ELF-1 (cell line): ENCODE measurements around the gene HNRNPH1.

Experiments
- DNase-seq: peaks from one replicate; pipeline ENCODE4 v3.0.0-alpha.2; 2016; ENCODE audit warnings: low read depth, low spot score

The HNRNPH1 gene

DNA sequence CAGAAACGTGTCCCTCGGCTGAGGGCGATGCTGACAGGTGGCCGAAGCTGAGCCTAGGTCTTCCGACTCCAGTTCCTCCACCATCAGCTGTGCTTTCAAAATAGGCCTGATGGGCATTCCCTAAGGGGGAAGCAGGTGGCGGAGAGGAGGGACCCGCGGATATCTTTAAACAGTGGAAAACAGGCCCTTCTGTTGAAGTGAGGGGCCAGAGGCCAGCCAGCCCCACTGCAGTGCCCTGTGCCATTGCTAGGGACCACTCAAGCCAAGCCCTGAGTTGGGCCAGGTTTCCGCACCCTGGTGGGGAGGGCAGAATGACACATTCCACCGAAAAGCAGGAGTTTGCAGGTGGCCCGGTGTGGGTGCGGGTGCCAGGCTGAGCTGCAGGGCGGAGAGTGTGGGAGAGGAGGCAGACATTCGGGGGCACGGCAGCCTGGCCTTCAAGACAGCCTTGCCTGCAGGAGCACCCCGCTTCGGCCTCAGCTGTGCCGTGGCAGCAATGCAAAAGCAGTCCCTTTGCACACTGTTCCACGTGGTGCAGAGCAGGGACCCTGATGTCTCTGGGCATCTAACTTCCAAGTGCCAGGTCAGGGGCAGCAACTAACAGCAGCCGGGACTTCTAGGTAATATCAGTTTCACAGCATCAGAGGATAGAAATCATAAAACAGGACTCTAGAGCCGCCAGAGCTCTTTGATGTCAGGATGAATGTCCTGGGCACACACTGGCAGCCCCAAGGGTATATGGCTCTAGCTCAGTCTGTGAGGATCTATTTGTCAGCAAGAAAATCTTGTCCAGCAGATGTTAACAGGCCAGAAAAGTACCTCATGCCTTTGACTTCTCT is 17.2 kb downstream of the HNRNPH1 start:
- DNase-seq = no peak

DNA sequence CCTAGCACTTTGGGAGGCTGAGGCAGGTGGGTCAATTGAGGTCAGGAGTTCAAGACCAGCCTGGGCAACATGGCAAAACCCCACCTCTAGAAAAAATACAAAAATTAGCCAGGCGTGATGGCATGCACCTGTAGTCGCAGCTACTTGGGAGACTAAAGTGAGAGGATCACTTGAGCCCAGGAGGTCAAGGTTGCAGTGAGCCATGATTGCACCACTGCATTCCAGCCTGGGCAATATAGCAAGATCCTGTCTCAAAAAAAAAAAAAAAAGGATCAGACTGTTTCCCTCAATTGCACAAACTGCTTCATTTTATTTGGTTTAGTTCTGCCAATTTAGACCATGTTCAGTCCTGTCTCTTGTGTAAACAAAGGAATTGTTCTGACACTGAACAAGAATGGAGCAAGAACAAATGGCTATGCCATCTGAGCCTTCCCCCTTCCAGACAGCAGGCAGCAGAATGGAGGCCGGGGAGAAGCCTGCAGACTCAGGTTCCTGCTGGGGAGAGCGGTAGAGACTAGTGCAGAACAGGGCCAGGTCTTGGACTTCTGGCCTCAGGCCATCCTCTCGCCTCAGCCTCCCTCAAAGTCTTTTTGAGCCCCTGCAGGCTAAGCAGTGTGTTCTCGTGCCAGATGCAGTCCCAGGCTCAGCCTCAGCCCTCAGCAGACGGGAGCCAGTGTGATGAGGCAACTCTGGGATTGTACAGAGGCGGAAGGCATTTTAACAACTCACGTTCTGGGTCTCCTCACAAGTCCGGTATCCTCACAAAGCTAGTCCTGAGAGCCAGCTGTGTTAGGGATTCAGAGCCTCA is 18.2 kb downstream of the HNRNPH1 start:
- DNase-seq = peak; percentile 56

DNA sequence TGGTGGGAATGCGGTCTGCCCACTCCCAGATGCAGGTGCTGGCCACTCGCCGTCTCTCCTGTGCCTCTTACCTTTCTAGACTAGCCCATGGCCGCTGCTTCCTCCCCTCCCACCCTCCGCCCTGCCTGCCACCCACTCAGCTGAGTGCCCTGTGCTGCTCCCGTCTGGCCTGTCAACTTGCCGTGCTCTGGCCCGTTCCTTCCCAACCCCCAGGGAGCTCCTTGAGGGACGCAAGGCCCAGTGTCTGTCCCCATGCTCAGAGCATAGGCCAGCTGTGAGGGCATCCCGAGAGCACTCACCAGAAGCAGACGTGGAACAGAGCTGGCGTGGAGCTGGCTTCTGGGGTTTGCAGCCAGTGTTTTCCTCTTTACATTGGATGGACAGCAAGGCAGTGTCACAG is 20.2 kb downstream of the HNRNPH1 start:
- no peak for DNase-seq

DNA sequence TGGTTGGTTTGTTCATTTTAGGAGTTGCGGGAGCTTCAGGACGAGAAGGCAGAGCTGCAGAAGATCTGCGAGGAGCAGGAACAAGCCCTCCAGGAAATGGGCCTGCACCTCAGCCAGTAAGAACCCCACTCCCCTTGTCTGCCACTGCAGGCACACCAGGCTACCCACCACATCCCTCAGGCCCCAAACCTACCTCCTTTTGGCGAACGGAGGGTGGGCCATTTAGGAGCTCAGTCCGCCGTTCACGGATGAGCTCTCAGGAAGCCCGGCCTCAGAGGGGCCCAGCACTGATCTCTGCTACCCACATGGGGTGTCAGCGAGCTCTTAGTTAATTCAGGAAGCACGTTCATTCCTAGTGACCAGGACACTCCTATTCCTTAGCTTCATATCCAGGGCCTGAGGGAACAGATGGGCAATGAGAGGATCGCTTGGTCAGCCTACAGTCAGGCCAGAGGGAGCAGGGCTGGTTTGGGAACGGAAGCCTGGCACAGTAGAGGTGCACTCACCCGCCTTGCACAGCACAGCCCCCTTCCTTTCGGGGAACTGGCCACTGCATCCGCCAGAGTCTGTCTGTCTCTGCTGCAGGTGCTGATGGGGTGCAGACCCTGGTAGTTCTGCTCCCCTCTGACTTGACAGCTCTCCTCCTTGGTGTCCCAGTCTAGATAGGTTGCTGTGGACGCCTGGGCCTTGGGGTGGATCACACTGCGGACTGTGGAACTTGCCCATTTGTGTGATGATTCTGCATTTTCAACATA is 21.4 kb downstream of the HNRNPH1 start:
- DNase-seq = no peak

DNA sequence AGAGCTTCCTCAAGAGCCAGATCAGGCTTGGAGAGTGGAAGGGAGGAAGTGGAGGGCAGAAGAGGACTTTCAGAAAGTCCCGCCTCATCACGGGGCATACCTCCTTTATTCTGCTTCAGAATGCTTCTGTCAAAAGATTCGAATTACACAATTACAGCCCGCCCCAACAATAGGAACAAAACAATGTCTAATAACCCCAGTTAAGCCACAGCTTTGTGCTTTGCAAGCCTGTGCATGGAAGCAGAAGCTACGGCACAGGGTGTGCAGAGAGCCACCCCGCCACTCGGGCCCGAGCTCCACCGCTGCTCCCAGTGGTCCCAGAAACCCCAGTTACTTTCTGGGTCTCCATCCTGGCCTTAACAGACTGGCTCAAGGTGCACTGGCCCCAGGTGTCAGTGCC is 23.5 kb downstream of the HNRNPH1 start:
- DNase-seq = no peak

DNA sequence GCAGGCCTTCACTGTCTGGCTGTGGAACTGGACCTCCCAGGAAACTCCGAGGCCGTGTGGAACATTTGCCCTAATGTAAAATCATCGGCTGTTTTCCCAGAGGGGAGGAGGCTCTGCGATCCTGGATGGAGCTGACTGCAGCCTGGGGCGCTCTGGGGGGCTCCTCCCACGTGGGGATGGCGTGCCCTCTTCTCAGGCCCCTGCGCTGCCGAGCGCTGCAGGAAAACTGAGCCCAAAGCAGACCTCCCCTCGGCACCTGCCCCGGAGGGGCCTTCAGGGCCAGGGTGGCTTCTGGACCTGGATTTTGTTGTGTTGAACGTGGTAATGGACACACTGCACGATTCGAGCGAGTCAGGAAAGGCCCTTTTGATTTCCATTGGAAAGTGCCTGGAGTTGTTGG is 23.9 kb downstream of the HNRNPH1 start:
- no peak for DNase-seq

DNA sequence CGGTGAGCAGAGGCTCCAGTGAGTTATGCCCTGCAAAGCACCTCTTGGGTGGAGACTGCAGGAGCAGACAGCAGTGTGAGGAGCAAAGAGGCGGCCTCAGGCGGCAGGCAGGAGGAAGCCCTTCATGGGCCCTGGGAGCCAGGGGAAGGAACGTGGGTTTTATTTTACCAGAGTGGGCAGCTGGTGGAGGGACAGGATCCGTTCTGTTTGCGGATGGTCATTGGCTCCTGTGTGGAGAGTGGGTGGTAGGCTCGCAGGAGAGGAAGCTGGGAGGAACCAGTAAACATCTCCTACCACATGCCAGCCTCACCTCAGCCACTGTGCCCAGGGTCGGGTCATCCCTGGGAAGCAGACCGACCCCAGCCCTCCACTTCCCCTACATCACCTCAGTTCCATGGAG is 24.4 kb downstream of the HNRNPH1 start:
- DNase-seq = no peak

DNA sequence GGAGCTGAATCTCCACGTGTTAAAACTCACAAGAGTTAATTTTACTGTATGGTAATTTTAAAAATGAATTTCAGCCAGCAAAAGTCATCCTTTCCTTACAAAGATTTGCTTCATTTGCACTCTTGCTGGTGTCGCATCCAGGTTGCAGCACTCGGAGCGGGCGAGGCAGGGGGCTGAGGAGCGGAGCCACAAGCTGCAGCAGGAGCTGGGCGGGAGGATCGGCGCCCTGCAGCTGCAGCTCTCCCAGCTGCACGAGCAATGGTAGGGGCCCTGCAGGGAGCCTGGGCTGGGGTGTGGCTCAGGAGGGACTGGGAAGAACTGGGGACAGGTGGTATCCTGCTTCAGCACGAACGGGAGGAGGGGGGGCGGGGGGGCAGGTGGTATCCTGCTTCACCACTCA is 27.1 kb downstream of the HNRNPH1 start:
- DNase-seq = no peak

DNA sequence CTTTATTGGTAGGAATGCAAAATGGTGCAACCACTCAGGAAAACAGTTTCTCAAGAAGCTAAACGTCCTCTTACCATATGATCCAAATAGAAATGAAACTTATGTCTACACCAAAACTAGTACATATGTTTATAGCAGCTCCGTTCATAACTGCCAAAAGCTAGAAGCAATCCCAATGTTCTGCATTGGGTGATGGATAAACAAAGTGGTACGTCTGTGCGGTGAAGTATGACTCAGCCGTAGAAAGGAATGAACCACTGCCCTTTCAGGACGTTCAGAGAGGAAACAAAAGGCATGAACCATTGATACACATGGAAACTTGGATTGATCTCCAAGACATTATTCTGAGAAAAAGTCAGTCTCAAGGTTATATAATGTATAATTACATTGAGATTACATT is 27.6 kb downstream of the HNRNPH1 start:
- no peak for DNase-seq

DNA sequence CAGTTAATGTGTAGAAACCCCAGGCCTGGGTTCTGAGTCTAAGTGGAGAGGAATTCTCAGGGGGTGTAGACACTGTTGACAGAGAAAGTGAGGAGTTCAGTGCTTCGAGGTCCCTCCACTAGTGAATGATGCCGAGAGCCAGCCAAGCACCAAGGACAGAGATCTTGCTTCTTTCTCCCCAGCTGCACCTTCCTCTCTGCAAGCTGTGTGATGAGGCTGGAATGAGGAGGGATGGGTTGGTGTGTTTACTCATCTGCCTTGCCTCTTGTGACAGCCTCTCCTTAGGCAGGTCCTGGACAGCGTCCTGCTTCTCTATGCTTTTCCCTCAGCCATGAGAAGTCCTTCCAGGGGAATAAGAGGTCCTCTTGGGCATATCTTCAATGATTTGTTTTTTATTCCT is 35.3 kb downstream of the HNRNPH1 start:
- peak; percentile 60 for DNase-seq

DNA sequence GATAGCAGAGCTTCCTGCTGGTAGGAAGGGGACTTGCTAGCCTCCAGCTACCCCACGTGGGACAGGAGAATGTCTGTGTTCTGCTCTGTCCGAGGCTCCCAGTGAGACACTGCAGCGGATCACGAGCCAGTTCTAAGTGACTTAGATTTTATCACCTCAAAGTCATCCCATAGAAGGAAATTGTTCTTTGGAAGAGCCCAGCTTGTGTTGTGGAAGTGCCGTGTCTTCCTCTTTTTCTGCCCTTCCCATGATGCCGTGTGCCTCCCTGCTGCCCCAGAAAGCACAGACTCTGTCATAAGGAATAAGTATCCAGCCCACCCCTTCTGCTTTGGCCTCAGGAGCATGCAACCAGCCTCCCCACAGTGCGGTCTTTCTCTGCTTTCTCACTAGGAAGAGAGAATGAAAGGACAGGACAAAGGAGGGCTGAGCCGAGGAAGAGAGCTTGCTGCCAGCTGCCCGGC is 37.5 kb downstream of the HNRNPH1 start:
- no peak for DNase-seq

DNA sequence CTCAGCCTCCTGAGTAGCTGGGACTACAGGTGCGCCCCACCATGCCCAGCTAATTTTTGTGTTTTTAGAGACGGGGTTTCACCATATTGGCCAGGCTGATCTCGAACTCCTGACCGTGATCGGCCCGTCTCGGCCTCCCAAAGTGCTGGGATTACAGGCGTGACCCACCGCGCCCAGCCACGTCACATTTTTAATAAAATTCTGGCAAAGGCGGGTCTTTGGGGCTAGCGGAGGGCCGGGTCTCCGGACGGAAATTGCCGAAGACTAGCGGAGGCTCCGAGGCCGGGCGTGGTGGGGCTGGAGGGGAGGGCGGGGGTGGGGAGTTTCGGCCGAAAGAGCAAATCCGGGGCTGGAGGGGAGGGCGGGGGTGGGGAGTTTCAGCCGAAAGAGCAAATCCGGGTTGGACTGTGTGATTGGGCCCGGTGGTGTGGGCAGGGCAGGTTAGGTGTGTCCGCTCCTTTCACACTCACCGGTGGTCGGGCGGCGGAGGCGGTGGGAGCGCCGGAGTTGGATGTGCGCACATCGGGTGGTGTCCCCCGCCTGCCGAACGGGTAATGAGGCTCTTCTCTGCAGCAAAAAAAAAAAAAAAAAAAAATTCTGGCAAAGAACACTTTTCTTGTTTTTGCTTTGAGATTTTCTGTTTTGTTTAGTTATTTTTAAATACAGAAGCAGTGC is 46.0 kb downstream of the HNRNPH1 start:
- peak; percentile 44 for DNase-seq

DNA sequence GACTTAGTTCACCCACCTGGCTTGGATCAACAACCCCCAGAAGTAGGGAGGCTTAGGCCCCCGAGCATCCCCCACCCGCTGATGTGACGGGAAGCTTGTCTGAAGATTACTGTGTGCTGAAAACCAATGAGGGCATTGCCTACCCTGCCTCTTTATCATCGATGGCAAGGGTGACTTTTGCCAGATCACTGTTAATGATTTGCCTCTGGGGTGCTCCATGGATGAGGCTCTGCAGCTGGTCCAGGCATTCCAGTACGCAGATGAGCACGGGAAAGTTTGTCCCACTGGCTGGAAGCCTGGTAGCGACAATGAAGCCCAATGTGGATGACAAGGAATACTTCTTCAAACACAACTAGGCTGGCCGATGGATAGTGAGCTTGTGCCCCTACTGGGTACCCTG is 51.1 kb downstream of the HNRNPH1 start:
- DNase-seq = no peak

DNA sequence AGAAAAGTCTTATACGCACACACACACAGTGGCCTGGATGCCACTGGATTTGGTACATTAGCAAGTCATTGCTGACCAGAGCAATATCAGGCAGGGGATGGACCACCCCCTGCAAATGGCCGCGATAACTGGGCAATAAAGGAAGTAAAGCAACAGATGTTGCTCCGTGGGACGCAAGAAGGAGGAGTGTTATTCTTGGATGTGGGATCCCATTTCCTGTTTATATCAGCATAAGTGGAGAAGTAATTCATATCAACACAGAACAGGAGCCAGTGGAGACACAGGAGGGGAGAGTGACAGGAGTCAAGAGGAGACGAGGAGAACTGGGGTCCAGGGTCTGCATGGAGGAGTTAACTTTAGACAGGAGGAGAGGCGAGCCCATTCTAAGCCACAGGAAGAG is 54.8 kb downstream of the HNRNPH1 start:
- DNase-seq = no peak

DNA sequence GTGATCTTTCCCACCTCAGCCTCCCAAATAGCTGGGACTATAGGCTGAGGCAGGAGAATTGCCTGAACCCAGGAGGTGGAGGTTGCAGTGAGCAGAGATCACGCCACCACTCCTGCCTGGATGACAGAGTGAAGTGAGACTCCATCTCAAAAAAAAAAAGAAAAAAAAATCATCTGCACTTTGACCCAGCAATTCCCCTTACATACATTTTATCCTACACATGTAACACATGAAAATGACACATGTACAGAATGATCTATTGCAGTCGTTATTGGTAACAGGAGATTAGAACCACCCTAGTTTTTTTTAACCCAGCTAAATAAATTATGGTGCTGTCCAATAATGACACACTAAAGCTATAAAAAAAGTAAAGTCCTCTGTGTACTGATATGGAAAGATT is 58.9 kb downstream of the HNRNPH1 start:
- DNase-seq = no peak
